Measurements from ENCODE around the gene ATP6V1B1. TPM values are rescaled to one million over a fixed set of nuclear protein-coding genes. Genes with fewer than 3 reads are reported as not detected.

ATP6V1B1 gene
- total RNA-seq, 1 experiment from 2014 or later = 7.8 TPM

Other genes with a start within 250 kb of the ATP6V1B1 start
- 3.5 and 3.8 TPM in 2 replicates for gene ADD2, start 167.7 kb upstream of the ATP6V1B1 start, total RNA-seq (2021)
- not detected in 2 replicates for gene FIGLA, start 145.3 kb upstream of the ATP6V1B1 start, total RNA-seq (2021)
- not detected in 2 replicates for gene CLEC4F, start 115.3 kb upstream of the ATP6V1B1 start, total RNA-seq (2021)
- gene CD207, start 100.1 kb upstream of the ATP6V1B1 start, total RNA-seq (2021) = not detected in 2 replicates
- gene VAX2, start 35.3 kb upstream of the ATP6V1B1 start, total RNA-seq (2021) = 0.58 TPM in 1 of 2 replicates, not detected in the other
- not detected in 2 replicates for gene ANKRD53, start 42.7 kb downstream of the ATP6V1B1 start, total RNA-seq (2021)
- 30.3 and 47.6 TPM in 2 replicates for gene TEX261, start 59.0 kb downstream of the ATP6V1B1 start, total RNA-seq (2021)
- 32.6 and 34.1 TPM in 2 replicates for gene NAGK, start 132.7 kb downstream of the ATP6V1B1 start, total RNA-seq (2021)
- 12.5 and 15.8 TPM in 2 replicates for gene MCEE, start 194.3 kb downstream of the ATP6V1B1 start, total RNA-seq (2021)
- 16.0 and 26.9 TPM in 2 replicates for gene MPHOSPH10, start 194.7 kb downstream of the ATP6V1B1 start, total RNA-seq (2021)